ENCODE data around the gene PACRG. TPM values are rescaled to one million over a fixed set of nuclear protein-coding genes. Genes with fewer than 3 reads are reported as not detected.

PACRG gene
- total and polyA plus RNA-seq, 2 of the 4 experiments (the other 2 are of a cell fraction): not detected

DNA sequence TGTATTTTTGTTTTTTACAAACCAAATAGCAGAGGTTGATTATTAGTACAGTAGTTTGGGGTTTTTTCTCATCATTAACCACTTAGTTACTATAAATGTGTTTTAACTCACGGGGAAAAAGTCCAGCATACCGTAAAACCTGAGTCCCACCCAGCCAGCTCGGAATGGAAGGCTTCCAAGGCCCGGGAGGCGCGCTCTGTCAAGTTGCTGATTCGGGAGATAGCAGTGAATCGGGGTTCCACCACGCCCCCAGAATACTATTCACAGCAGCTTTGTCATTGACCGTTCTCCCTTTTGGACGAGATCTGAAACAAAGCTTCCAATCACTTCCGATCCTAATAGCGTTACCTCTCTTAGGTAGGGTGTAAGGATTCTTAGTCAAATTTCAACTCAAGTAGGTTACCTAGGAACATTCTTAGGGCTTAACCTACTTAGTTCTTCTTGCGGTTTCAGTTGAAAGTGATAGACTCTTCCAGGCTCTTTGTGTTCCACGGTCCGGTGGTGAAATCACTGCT lies 453.9 kb downstream of the PACRG start:
- Histone ChIP-seq H3K23ac (ENCODE audit: low read depth, low read length) (no peak overlapping the region), H3K9ac (ENCODE audit: low read depth, low read length) (no peak overlapping the region), H2BK120ac (ENCODE audit: low read depth, low read length) (no peak overlapping the region), H3K4me2 (ENCODE audit: low read depth, low read length) (no peak overlapping the region), H3K36me3 (ENCODE audit: control insufficient read depth, insufficient read depth, low read length) (no peaks in the 10 kb centered on the region), H3K27me3 (ENCODE audit: control insufficient read depth, insufficient read depth, low read length) (no peaks in the 10 kb centered on the region), H2BK15ac (ENCODE audit: low read depth, low read length) (no peak overlapping the region), H2AFZ (replicated peaks; ENCODE audit: low read length, poor library complexity) (no peak overlapping the region), H2AK5ac (ENCODE audit: low read depth, low read length) (no peak overlapping the region), H3K18ac (ENCODE audit: low read depth, low read length) (no peak overlapping the region), H3K14ac (replicated peaks; ENCODE audit: low read depth, low read length) (no peak overlapping the region), H3K4me3 (ENCODE audit: insufficient read depth, low read depth, low read length) (no peak overlapping the region), H2AK9ac (replicated peaks; ENCODE audit: low read depth, low read length, poor library complexity) (no peak overlapping the region), H4K91ac (ENCODE audit: insufficient read depth, low read depth, low read length) (no peak overlapping the region), H4K5ac (ENCODE audit: low read depth, low read length) (no peak overlapping the region), H3K9me3 (ENCODE audit: control insufficient read depth, insufficient read depth, low read length) (peaks cover 22% of the 10 kb centered on the region), H3K79me1 (ENCODE audit: low read depth in 1 of 2, low read length in 2 of 2) (no peaks in the 10 kb centered on the region), H3K4me1 (ENCODE audit: control insufficient read depth, insufficient read depth, low read length) (no peaks in the 10 kb centered on the region), H3K27ac (ENCODE audit: insufficient read depth, low read length) (no peak overlapping the region), H2BK5ac (ENCODE audit: low read depth, low read length, poor library complexity, severe bottlenecking) (no peak overlapping the region), H3K4ac (ENCODE audit: low read depth, low read length) (no peak overlapping the region), H4K20me1 (ENCODE audit: insufficient read depth, low read length) (no peaks in the 10 kb centered on the region), H4K8ac (ENCODE audit: low read depth in 2 of 2, low read length in 2 of 2) (no peak overlapping the region), H3K56ac (ENCODE audit: extremely low read depth, insufficient read depth, low read length) (no peak overlapping the region), H2BK20ac (ENCODE audit: low read depth, low read length) (no peak overlapping the region), H3K9me1 (ENCODE audit: insufficient read depth, low read length) (no peaks in the 10 kb centered on the region)
- intact Hi-C loops (cut with micrococcal nuclease): no loop called here
- dilution Hi-C loops (cut with HindIII; ENCODE audit: low sequenced_read_pairs, unreplicated experiment): no loop called here
- CTCF ChIA-PET: no interaction called here
- TF ChIP-seq FOS (IDR thresholded peaks at IDR 0.05; ENCODE audit: low read depth, low read length): no peak
- TF ChIP-seq POLR2A (IDR thresholded peaks at IDR 0.05; ENCODE audit: low read depth, low read length): no peak
- TF ChIP-seq CHD1 (IDR thresholded peaks at IDR 0.05; ENCODE audit: low read depth, low read length): no peak
- TF ChIP-seq USF2 (IDR thresholded peaks at IDR 0.05; ENCODE audit: low read depth, low read length): no peak
- TF ChIP-seq, protein P1, sequence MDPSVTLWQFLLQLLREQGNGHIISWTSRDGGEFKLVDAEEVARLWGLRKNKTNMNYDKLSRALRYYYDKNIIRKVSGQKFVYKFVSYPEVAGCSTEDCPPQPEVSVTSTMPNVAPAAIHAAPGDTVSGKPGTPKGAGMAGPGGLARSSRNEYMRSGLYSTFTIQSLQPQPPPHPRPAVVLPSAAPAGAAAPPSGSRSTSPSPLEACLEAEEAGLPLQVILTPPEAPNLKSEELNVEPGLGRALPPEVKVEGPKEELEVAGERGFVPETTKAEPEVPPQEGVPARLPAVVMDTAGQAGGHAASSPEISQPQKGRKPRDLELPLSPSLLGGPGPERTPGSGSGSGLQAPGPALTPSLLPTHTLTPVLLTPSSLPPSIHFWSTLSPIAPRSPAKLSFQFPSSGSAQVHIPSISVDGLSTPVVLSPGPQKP (IDR thresholded peaks at IDR 0.05; ENCODE audit: borderline replicate concordance, low read depth, low read length): no peak
- no peak for TF ChIP-seq BHLHE40 (IDR thresholded peaks at IDR 0.05; ENCODE audit: low read depth, low read length)
- TF ChIP-seq RFX5 (IDR thresholded peaks at IDR 0.05; ENCODE audit: low read depth, low read length): no peak
- no peak for TF ChIP-seq NFE2L2 (IDR thresholded peaks at IDR 0.05; ENCODE audit: low read depth, low read length)
- TF ChIP-seq, protein P2, sequence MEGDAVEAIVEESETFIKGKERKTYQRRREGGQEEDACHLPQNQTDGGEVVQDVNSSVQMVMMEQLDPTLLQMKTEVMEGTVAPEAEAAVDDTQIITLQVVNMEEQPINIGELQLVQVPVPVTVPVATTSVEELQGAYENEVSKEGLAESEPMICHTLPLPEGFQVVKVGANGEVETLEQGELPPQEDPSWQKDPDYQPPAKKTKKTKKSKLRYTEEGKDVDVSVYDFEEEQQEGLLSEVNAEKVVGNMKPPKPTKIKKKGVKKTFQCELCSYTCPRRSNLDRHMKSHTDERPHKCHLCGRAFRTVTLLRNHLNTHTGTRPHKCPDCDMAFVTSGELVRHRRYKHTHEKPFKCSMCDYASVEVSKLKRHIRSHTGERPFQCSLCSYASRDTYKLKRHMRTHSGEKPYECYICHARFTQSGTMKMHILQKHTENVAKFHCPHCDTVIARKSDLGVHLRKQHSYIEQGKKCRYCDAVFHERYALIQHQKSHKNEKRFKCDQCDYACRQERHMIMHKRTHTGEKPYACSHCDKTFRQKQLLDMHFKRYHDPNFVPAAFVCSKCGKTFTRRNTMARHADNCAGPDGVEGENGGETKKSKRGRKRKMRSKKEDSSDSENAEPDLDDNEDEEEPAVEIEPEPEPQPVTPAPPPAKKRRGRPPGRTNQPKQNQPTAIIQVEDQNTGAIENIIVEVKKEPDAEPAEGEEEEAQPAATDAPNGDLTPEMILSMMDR (conservative IDR thresholded peaks at IDR 0.05; ENCODE audit: low read depth, low read length): no peak
- no peak for ATAC-seq (ENCODE audit: low read depth)
- WGBS, 2 experiments (ENCODE audit: extremely low coverage in 2 of 2, insufficient read length in 1 of 2): 50% methylated on average over 2 of the region's 16 CpGs; no CpG with 5 or more reads in 1 of the 2 experiments
- in situ Hi-C loops (cut with MboI; ENCODE audit: low sequenced_read_pairs): no loop called here
- DNase-seq: no peak
- BruUV-seq (replicated peaks): no TSS peak
- POLR2A ChIA-PET (ENCODE audit: unreplicated experiment): no interaction called here
